ENCODE results near the gene EFCAB12. TPM values are rescaled to one million over a fixed set of nuclear protein-coding genes. Genes with fewer than 3 reads are reported as not detected.

EFCAB12 gene
- total and polyA plus RNA-seq, 2 donors (not counting 3 experiments of a cell fraction or from before 2014, with no cell fraction given) = 0.15 to 0.49 TPM

GRCh38 chr3:129379582-129380358 is 48.7 kb downstream of the EFCAB12 start:
- Histone ChIP-seq H3K9me1 (replicated peaks; ENCODE audit: control insufficient read depth, extremely low read depth, insufficient read depth, low read length) (no peaks in the 10 kb centered on the region), H3K27ac (ENCODE audit: insufficient read depth, low read depth, low read length) (no peak overlapping the region), H3K79me2 (ENCODE audit: control insufficient read depth, insufficient read depth, low read length) (no peaks in the 10 kb centered on the region), H3K4me1 (ENCODE audit: control insufficient read depth, extremely low read depth, insufficient read depth, low read length) (peaks cover 9% of the 10 kb centered on the region), H4K20me1 (replicated peaks; ENCODE audit: control insufficient read depth, extremely low read depth, insufficient read depth, low read length) (no peaks in the 10 kb centered on the region), H3K36me3 (ENCODE audit: control insufficient read depth in 2 of 2, extremely low read depth in 1 of 2, insufficient read depth in 2 of 2, low read length in 2 of 2) (no peaks in the 10 kb centered on the region), H3K4me2 (ENCODE audit: insufficient read depth, low read length) (no peak overlapping the region), H2AFZ (ENCODE audit: low read depth, low read length) (no peak overlapping the region), H3K27me3 (ENCODE audit: control insufficient read depth in 2 of 2, insufficient read depth in 2 of 2, low read length in 2 of 2) (no peaks in the 10 kb centered on the region), H3K9ac (replicated peaks; ENCODE audit: extremely low read depth, insufficient read depth, low read length) (no peak overlapping the region), H3K9me3 (replicated peaks; ENCODE audit: control insufficient read depth, insufficient read depth, low read length) (no peaks in the 10 kb centered on the region), H3K4me3 (replicated peaks in 1 of 3; ENCODE audit: insufficient read depth in 1 of 3, low read depth in 1 of 3, low read length in 3 of 3) (no peak overlapping the region)
- ChIA-PET POLR2A (no interaction called here), CTCF (interaction anchor here (0.7 to 1.4 kb wide), 4 partner anchors 9 to 52 kb away, joined by 3 to 5 read pairs (median 3); no protein-coding TSS in a partner anchor)
- BruUV-seq (replicated peaks) = no TSS peak
- FAIRE-seq (no peak), DNase-seq (ENCODE audit: low read depth, low spot score) (no peak)
- intact Hi-C loops (cut with micrococcal nuclease) = loop anchor here (5.0 to 10.0 kb wide), 3 partner anchors 183 to 245 kb away; no protein-coding TSS in a partner anchor
- dilution Hi-C loops (cut with MboI; ENCODE audit: extremely low pct_ligation_motif_present, low sequenced_read_pairs) = no loop called here
- TF ChIP-seq, protein P1, sequence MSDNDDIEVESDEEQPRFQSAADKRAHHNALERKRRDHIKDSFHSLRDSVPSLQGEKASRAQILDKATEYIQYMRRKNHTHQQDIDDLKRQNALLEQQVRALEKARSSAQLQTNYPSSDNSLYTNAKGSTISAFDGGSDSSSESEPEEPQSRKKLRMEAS (IDR thresholded peaks at IDR 0.05; ENCODE audit: insufficient read depth, insufficient read length) = no peak
- TF ChIP-seq FOS (IDR thresholded peaks at IDR 0.05; ENCODE audit: borderline replicate concordance, insufficient read depth, low read length) = no peak
- no peak for TF ChIP-seq JUN (IDR thresholded peaks at IDR 0.05; ENCODE audit: borderline replicate concordance, insufficient read depth, insufficient read length, low read depth)
- TF ChIP-seq POLR2A (IDR thresholded peaks at IDR 0.05; ENCODE audit: low read depth, low read length) = no peak
- TF ChIP-seq EZH2 (IDR thresholded peaks at IDR 0.05; ENCODE audit: borderline replicate concordance, low read depth, low read length, severe bottlenecking) = no peak
- no peak for TF ChIP-seq MYC (IDR thresholded peaks at IDR 0.05; ENCODE audit: low read depth, low read length)
- no peak for TF ChIP-seq GATA2 (IDR thresholded peaks at IDR 0.05; ENCODE audit: insufficient read depth, insufficient read length, low read depth, low read length)
- TF ChIP-seq, protein P2, sequence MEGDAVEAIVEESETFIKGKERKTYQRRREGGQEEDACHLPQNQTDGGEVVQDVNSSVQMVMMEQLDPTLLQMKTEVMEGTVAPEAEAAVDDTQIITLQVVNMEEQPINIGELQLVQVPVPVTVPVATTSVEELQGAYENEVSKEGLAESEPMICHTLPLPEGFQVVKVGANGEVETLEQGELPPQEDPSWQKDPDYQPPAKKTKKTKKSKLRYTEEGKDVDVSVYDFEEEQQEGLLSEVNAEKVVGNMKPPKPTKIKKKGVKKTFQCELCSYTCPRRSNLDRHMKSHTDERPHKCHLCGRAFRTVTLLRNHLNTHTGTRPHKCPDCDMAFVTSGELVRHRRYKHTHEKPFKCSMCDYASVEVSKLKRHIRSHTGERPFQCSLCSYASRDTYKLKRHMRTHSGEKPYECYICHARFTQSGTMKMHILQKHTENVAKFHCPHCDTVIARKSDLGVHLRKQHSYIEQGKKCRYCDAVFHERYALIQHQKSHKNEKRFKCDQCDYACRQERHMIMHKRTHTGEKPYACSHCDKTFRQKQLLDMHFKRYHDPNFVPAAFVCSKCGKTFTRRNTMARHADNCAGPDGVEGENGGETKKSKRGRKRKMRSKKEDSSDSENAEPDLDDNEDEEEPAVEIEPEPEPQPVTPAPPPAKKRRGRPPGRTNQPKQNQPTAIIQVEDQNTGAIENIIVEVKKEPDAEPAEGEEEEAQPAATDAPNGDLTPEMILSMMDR (IDR thresholded peaks at IDR 0.05; ENCODE audit: extremely low read depth in 1 of 2, insufficient read depth in 1 of 2, low read depth in 1 of 2, low read length in 2 of 2) = no peak
- TF ChIP-seq POLR2AphosphoS5 (IDR thresholded peaks at IDR 0.05; ENCODE audit: insufficient read depth, low read depth, low read length) = no peak

All from endothelial cell of umbilical vein (primary cell).